ENCODE data around the gene METRNL. TPM values are rescaled to one million over a fixed set of nuclear protein-coding genes. Genes with fewer than 3 reads are reported as not detected.

Gene METRNL
- total RNA-seq, 1 experiment from 2014 or later = 58.7 TPM

- H3K9me3 ChIP-seq (ENCODE audit: control insufficient read depth in 1 of 2, insufficient read depth in 1 of 2, low read depth in 1 of 2, low read length in 2 of 2) = no peaks in the 10 kb centered on the region
- H3K4me2 ChIP-seq (ENCODE audit: low read length) = peak overlapping the region; percentile 28
- no peaks in the 10 kb centered on the region for H4K20me1 ChIP-seq (ENCODE audit: insufficient read depth)
- intact Hi-C loops (cut with micrococcal nuclease) = no loop called here
- CTCF ChIA-PET = no interaction called here
- RAD21 ChIA-PET (ENCODE audit: low non-redundant PET in 1 of 2, low total read pairs in 2 of 2, uncharacterized antibody in 2 of 2, unreplicated experiment in 2 of 2) = no interaction called here
- H3K4me3 ChIP-seq (replicated peaks in 1 of 2; ENCODE audit: low read depth in 1 of 2, low read length in 2 of 2) = no peak overlapping the region
- peak overlapping the region; percentile 59; the same call in 1 of the 2 replicates for H3K27ac ChIP-seq (ENCODE audit: low read depth, low read length)
- POLR2A ChIA-PET = no interaction called here
- no peak overlapping the region for H3K9ac ChIP-seq (ENCODE audit: low read length)
- H2AFZ ChIP-seq (ENCODE audit: low read depth, low read length, poor library complexity, severe bottlenecking) = no peak overlapping the region
- no peak for ATAC-seq
- no peaks in the 10 kb centered on the region for H3K9me2 ChIP-seq (ENCODE audit: insufficient read depth)
- no TSS peak for BruUV-seq (replicated peaks)
- no peaks in the 10 kb centered on the region for H3K36me3 ChIP-seq (ENCODE audit: control insufficient read depth in 1 of 2, insufficient read depth in 2 of 2, low read length in 2 of 2)
- no peaks in the 10 kb centered on the region for H3K27me3 ChIP-seq (ENCODE audit: insufficient read depth, low read length)
- no peak for DNase-seq (ENCODE audit: low read depth, low spot score)
- no peaks in the 10 kb centered on the region for H3K79me2 ChIP-seq (ENCODE audit: insufficient read depth, low read length)
- peaks cover 13 to 35% of the 10 kb centered on the region in 2 experiments for H3K4me1 ChIP-seq (ENCODE audit: control insufficient read depth in 1 of 2, insufficient read depth in 2 of 2, low read length in 2 of 2)
- TF ChIP-seq POLR2A (IDR thresholded peaks at IDR 0.05; ENCODE audit: borderline replicate concordance, extremely low read depth, insufficient read depth, insufficient read length) (no peak), EZH2 (IDR thresholded peaks at IDR 0.05) (no peak), JUND (IDR thresholded peaks at IDR 0.05) (no peak), MAX (IDR thresholded peaks at IDR 0.05) (no peak), EGR1 (IDR thresholded peaks at IDR 0.05; ENCODE audit: low read depth) (no peak), FOSL1 (IDR thresholded peaks at IDR 0.05; ENCODE audit: low read depth) (no peak), SP1 (IDR thresholded peaks at IDR 0.05; ENCODE audit: low read depth) (no peak), CTCF (IDR thresholded peaks at IDR 0.05 in 2 of 3, conservative IDR thresholded peaks at IDR 0.05 in 1 of 3; ENCODE audit: borderline replicate concordance in 1 of 3, insufficient read depth in 1 of 3, low read depth in 2 of 3, low read length in 2 of 3) (no peak), ELF1 (IDR thresholded peaks at IDR 0.05; ENCODE audit: borderline replicate concordance, low read depth) (no peak), CBX3 (IDR thresholded peaks at IDR 0.05; ENCODE audit: low read depth) (no peak), CEBPB (IDR thresholded peaks at IDR 0.05; ENCODE audit: low read depth) (no peak), SRF (IDR thresholded peaks at IDR 0.05; ENCODE audit: low read depth) (no peak), YY1 (IDR thresholded peaks at IDR 0.05; ENCODE audit: extremely low read depth, insufficient replicate concordance, low read depth, low read length) (no peak), POLR2AphosphoS5 (IDR thresholded peaks at IDR 0.05; ENCODE audit: low read depth, low read length) (no peak), EZH2phosphoT487 (IDR thresholded peaks at IDR 0.05; ENCODE audit: borderline replicate concordance) (no peak), ZBTB33 (IDR thresholded peaks at IDR 0.05; ENCODE audit: extremely low read depth, insufficient replicate concordance, low read length) (no peak)
Measured at GRCh38 chr17:83101805-83102480, 22.5 kb downstream of the METRNL start.
